Ureter (tissue), 1 donor: ENCODE measurements around the gene RSAD1. TPM values are rescaled to one million over a fixed set of nuclear protein-coding genes. Genes with fewer than 3 reads are reported as not detected.
A peak's percentile ranks its signal among the peaks of the same experiment; 100 is the strongest.
"Not testable (repeated sequence)": the region's sequence is repeated elsewhere in the genome, so short reads cannot be mapped to it uniquely, and the experiment has no call there.

ENCODE experiments used
- DNase-seq: peaks from one replicate; pipeline ENCODE4 v3.0.0-alpha.2; 2020; ENCODE audit warnings: low spot score
- total RNA-seq: library from RNA; stranded (reverse); gene quantifications from one replicate; pipeline ENCODE4 v1.2.4, GENCODE V29; 2023
- donor health status: DM: yes; HTN: yes; CAD: no.

RSAD1 gene
- total RNA-seq, 1 donor from 2014 or later, result 33.2 TPM

DNA sequence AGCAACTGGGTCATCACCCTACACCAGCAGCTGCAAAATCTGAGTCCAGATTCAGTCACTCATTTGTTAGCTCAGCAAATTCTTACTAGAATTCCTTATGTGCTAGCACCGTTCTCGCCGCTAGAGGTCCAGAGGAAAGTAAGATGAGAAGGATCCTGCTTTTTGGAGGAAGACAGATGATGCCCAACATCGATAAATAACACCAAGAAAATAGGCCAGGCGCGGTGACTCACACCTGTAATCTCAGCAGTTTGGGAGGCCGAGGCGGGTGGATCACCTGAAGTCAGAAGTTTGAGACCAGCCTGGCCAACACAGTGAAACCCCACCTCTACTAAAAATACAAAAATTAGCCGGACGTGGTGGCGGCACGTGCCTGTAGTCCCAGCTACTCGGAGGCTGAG lies 5.9 kb upstream of the RSAD1 start:
- DNase-seq, result not testable (repeated sequence)

DNA sequence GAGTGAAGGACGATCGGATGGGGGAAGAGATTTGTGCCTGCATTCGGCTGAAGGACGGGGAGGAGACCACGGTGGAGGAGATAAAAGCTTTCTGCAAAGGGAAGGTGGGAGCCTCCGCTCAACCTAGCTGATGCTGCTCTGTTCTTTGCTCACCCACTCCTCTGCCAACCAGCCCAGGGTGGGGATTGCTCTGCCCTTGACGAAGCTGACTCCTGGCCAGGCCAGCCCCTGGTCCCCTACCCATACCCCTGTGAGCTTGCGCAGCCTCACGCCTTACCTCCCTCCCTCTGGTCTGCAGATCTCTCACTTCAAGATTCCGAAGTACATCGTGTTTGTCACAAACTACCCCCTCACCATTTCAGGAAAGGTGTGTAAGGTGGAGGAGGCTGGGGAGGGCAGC lies 4.8 kb upstream of the RSAD1 start:
- DNase-seq, result no peak

DNA sequence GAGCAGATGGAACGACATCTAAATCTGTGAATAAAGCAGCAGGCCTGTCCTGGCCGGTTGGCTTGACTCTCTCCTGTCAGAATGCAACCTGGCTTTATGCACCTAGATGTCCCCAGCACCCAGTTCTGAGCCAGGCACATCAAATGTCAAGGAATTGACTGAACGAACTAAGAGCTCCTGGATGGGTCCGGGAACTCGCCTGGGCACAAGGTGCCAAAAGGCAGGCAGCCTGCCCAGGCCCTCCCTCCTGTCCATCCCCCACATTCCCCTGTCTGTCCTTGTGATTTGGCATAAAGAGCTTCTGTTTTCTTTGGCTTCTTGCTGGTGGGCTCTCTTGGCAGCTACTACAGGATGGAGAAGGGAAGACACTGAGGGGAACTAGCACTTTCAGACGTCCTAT lies 4.1 kb upstream of the RSAD1 start:
- DNase-seq, result no peak

DNA sequence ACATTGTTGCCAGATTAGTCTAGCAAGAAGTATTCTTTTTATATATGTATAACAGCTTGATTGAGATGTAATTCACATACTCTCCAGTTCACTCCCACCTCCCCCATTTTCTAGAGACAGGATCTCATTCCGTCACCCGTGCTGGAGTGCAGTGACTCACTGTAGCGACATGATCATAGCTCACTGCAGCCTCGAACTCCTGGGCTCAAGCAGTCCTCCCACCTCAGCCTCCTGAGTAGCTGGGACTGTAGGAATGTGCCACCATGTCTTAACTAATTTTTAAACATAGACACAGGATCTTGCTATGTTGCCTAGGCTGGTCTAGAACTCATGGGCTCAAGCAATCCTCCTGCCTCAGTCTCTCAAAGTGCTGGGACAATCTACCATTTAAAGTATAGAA lies 3.3 kb upstream of the RSAD1 start:
- no peak for DNase-seq

DNA sequence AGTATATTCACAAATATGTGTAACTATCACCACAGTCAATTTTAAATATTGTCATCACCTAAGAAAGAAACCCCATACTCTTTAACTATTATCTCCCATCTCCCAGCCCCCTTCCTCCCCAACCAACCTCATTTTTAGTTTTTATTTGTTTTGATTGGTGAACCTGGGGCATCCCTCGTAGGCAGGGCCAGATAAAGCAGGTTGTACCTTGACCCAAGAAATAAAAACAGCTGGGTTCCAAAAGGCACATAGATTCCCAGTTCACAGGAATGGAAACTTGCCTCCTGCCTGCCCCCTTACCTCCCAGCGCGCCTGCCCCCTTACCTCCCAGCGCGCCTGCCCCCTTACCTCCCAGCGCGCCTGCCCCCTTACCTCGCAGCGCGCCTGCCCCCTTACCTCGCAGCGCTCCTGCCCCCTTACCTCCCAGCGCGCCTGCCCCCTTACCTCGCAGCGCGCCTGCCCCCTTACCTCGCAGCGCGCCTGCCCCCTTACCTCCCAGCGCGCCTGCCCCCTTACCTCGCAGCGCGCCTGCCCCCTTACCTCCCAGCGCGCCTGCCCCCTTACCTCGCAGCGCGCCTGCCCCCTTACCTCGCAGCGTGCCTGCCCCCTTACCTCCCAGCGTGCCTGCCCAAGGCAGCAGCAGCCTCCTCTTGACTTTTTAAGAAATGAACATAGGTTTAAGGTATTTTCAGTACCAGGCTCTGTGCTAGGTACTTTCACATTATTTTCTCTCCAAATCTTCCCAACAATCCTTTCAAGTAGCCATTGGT lies 2.7 kb upstream of the RSAD1 start:
- DNase-seq, result not testable (repeated sequence)

DNA sequence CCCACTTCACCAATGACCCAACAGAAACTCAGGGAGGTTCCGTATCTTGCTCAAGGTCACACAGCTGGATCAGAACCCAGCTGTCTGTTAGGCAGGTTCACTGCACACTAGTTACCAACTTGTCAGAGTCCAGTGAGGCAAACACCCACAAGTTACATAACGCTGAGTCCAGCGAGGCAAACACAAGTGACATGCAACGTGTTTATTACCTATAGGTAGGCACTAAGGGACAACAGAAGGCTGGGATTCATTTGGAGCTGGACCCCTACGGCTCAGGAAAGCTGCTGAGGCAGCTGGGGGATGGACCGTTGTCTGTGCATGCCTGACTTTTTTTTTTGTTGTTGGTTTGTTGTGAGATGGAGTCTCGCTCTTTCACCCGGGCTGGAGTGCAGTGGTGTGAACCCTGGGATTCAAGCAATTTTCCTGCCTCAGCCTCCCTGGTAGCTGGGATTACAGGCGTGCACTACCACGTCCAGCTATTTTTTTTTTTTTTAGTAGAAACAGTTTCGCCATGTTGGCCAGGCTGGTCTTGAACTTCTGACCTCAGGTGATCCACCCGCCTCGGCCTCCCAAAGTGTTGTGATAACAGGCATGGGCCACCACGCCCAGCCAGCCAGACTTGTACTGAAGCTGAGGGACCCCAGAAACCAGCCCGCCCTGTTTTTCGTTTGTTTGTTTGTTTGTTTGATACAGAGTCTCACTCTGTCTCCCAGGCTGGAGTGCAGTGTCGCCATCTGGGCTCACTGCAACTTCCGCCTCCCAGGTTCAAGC lies 1.9 kb upstream of the RSAD1 start:
- no peak for DNase-seq

DNA sequence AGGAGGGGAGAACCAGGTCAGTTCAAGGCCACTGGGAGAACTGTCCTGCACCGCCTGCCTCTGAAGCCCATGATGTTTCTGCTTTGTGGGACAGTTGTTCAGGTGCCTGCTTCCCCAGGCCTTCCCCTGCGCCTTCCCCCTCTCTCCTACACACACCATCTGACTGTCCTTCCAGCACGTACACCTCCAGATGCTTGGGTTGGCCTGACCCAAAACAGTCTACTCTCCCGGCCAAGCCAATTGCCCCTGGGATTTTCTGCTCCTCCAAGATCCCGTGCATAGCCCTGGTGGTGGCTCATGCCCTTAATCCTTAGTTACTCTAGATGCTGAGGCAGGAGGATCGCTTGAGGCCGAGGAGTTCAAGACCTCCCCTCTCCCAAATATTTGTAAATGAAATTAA lies 684 bp upstream of the RSAD1 start:
- no peak for DNase-seq

DNA sequence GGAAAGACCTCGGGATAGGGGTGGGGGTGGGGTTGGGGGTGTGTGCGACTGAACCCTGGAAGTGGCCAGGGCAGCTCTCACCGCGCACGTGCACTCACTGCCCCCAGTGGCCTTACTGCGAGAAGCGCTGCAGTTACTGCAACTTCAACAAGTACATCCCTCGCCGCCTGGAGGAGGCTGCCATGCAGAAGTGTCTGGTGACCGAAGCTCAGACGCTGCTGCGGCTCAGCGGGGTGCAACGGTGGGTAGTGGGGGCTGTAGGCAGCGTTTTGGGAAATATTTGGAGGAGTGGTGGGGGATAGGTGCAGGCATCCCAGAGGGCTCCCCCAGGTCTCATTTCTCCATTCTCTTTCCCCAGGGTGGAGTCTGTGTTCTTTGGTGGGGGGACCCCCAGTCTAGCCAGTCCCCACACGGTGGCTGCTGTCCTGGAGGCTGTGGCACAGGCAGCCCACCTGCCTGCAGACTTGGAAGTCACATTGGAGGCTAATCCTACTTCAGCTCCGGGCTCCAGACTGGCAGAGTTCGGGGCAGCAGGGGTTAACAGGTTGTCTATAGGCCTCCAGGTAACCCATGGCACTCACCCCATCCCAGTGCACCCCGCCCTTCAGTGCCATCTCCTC lies 972 bp downstream of the RSAD1 start:
- peak; percentile 82 for DNase-seq

DNA sequence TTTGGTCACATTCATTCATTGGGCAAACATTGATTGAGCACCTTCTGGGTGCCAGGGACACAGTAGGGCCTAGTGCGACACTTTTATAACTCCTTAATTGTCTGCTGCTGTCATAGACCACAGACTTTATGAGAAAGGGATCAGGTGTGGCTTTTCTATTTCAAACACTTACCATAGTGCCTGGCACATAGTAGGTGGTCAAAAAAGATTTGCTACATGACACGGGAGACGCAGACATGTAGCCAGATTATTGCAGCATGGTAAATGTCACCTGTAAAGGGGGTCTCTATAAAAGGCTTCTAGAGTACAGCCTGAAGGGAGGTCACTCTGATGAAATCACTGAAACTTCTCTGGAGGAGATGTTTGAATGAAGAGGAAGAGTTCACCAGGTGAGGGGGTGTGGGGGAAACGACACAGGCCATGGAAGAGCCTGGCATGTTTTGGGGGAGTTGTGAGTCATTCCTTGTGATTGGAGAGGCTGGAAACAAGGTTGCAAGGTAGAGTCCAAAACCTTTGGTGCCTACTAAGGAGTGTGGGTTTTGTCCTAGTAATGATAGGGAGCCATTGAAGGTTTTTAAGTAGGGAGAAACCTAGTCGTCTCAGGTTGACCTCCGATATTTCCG lies 1.6 kb downstream of the RSAD1 start:
- no peak for DNase-seq

DNA sequence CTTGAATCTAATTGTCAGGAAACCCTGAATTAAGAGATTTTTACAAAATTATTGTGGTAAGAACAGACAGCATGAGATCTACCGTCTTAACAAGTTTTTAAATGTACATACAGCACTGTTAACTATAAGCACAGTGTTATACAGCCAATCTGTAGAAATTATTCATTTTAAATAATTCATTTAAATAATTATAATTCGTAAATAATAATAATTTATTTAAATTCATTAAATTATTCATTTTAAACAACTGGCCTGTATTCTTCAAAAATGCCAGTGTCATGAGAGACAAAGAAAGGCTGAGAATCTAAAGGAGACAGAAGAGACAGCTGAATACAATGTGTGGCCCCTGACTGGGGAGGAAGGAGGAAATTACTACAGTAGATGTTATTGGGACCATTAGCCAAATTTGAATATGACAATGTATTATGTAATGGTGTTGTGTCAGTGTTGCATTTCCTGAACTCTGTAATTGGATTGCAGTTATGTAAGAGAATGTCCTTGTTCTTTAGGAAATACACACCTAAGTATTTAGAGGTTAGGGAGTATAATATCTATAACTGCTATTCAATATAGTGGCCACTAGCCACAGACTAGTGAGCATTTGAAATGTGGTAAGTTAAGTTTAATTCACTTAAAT lies 2.3 kb downstream of the RSAD1 start:
- no peak for DNase-seq

DNA sequence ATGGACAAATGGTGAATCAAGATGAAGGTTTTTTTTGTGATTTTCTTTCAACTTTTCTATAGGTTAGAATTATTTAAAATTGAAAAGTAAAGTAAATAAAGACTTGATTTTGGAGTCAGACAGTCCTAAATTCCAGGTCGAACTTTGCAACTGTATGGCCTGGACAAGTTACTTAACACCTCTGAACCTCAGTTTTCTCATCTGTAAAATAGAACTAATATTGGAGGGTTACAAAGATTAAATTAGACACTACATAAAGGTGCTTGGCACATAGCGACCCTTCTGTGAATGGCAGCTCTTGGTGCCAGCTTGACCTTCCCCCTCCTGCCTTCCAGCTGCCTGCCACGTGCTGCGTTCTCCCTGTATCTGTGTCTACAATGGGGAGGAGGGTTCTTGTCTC lies 3.0 kb downstream of the RSAD1 start:
- DNase-seq, result no peak

DNA sequence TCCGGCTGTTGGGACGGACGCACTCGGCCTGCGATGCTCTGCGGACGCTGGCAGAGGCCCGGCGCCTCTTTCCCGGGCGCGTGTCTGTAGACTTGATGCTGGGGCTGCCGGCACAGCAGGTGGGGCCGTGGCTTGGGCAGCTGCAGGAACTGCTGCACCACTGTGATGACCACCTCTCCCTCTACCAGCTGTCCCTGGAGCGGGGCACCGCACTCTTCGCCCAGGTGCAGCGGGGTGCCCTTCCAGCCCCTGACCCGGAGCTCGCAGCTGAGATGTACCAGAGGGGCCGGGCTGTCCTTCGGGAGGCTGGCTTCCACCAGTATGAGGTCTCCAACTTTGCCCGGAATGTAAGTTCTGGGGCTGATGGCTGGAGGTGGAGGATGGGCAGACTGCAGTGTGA lies 3.5 kb downstream of the RSAD1 start:
- DNase-seq, result no peak

DNA sequence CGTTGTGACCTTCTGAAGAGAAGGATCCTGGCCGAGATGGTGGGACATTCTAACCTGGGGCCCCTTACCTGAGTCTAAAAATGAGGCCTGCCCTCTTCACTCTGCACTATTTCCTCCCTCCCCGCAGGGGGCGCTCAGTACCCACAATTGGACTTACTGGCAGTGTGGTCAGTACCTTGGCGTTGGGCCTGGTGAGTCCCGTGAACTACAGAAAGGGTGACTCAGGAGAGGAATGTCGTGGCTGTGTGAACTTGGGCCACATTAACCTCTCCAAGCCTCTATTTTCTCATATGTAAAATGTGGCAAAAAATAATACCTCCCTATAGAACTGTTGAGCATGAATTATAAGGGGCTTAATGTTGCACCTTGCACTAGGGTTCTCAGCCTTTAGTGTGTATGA lies 3.9 kb downstream of the RSAD1 start:
- DNase-seq, result peak; percentile 96

DNA sequence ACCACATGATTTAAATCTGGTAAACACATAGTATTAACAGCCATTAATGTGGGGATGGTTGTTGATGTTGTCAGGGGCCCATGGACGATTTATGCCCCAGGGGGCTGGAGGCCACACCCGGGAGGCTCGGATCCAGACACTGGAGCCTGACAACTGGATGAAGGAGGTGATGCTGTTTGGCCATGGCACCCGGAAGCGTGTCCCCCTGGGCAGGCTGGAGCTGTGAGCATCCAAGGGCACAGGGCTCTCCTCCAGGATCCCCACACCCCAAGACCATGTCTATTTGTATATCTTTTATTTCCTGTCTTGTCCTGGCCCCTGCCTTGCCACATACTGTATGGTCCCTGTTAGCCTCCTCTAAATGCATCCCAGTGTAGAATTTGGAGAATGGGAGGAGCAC lies 4.6 kb downstream of the RSAD1 start:
- no peak for DNase-seq

DNA sequence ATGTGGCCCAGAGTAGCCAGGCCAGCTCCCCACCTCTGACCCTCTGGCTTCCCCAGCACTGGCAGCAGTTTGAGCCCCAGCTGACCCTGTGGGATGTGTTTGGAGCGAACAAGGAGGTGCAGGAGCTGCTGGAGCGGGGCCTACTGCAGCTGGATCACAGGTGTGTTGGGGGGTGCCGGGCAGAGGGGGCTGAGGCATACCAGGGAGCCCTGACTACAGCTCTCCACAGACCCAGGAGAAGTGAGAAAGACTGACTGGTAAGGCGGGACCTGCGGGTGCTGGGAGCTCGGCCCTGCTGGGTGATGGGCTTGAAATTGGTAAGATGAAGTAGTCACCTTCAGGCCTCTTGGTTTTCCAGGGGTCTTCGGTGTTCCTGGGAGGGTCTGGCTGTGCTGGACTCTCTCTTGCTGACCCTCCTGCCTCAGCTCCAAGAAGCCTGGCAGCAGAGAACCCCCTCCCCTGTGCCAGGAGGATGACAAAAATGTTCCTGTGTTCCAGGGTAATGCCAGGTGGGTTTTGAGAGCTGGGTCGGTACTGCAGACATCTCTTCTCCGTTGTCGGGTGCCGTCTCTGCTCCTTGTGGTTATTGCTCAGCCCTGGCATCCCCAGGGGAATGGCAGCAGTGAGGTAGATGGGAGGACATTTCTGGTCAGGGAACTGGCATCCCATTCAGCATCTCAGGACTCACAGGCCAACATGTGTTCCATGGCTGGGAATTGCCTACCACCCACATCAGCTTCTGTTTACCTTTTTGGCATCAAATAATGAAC lies 5.9 kb downstream of the RSAD1 start:
- DNase-seq, result no peak

DNA sequence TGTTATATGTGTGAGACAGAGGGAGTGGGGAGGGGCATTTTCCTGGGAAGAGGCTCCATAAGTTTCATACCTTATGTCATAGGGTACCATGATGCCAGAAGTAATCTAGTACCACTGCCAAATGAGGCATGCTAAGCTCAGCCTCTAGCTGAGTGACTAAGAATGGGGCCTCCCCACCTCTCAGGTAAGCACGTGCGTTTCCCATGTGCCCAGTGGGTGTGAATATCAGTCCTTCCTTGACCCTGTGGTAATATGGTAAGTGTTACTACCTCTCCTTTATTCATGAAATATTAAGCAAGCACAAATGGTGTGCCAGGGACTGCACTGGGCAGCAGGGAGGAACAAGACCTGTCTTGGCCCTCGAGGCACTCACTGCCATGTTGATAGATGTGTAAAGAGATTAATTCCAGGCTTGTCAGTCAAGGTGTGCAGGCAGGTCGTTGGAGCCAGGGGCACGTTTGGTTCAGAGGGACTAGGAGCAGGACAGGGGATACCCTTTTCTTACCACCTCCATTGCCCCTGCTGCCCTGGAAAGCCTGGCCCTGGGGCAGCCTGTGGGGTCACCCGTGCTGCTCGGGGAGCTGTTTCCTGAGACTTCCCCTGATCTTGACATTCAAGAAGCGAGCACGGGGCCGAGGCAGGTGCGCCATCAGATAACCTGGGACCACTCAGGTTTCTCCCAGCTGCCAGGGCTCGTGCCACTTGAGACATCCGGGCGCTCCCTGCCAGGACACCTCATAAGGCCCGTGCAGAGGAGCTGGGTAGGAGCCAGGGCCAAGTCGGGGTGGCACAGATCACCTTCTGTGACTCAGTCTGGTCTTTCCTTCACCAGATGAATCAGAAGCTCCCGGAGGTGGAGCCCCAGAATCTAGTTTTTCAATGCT lies 8.8 kb downstream of the RSAD1 start:
- no peak for DNase-seq

DNA sequence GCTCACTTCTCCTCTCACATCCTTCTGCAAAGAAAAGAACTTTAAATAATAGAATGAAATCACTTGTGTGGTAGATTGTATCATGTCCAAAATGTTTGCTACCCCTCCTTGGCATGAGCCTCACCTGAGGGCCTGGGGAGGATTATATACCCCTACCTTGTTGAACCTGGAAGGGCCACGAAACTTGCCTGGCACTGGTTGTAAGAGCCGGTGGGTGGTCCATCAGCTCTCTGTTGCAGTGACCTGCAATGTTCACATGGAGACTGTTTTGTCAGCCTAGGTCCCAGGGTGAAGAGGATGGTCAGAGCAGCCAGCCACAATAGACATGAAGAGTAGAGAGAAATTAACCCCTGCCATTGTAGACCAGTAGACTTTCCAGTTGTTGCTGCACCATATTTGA lies 10.2 kb downstream of the RSAD1 start:
- no peak for DNase-seq

DNA sequence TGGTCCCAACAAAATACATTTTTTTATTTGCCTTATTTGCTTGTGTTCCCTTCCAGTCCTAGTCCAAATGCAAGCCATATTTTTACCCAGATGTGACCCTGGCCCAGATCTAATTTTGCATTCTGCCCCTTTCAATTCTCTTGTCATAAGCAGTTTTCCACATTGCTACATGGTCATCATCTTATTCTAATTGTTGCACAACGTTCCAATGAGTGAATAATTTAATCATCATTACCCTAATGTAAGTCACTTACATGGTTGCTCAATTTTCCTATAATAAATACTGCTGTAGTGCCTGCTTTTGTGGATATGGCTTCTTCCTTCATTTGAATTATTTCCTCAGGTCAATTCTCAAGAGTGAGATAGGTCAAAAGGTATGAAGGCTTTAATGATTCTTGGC lies 12.8 kb downstream of the RSAD1 start:
- DNase-seq, result no peak

DNA sequence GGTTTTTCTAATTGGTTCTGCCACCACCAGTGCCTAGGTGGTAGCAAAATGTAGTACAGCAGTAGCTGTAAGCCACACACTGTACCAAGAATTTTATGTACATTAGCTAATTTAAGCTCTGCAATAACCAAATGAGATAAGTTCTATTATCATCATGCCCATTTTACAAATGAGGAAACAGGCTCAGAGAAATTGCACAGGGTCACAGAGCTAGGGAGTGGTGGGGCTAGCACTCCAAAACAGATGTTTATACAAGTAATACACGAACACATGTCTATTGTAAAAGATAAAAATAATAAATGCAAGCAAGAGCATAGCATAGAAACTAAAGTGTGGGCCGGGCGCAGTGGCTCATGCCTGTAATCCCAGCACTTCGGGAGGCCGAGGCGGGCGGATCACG lies 13.6 kb downstream of the RSAD1 start:
- no peak for DNase-seq

DNA sequence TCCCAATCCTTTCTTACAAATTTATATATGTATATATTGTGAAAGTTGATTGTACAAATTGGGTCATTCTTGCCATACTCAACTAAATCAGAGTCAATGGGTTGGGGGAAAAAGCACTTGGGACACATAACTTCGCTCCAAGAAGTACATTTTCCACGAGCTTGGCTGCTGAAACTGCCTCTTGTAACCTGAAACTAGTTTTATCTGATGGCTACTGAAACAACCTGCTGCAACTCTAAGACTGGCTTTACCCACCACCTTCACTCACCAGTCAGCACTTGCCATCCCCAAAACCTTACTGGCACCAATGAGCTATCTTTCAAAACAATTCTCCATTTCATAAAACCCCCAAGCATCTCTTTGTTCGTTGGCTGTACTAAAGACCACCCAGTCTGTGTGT lies 15.1 kb downstream of the RSAD1 start:
- no peak for DNase-seq
